Naive B cell (primary cell): Measurements from ENCODE around the gene ZNF444. TPM values are rescaled to one million over a fixed set of nuclear protein-coding genes. Genes with fewer than 3 reads are reported as not detected.
A peak's percentile ranks its signal among the peaks of the same experiment; 100 is the strongest.
"Not testable (repeated sequence)": the region's sequence is repeated elsewhere in the genome, so short reads cannot be mapped to it uniquely, and the experiment has no call there.

ENCODE experiments used
- ATAC-seq, 2 donors: fragments of 150-1000 bp; cut with Tn5 transposase; 2 replicates each; pipeline ENCODE4 v1.10.0; 2021; ENCODE audit warnings: low read depth in 2 of 2, mild to moderate bottlenecking in 2 of 2, moderate library complexity in 2 of 2
- DNase-seq: peaks from one replicate; pipeline ENCODE4 v3.0.0; 2022
- H3K27ac Mint-ChIP-seq, 6 donors: one replicate each; pipeline ENCODE4 v1.8.0; 2020 to 2022; ENCODE audit warnings: mild to moderate bottlenecking in 6 of 6, mixed read lengths in 6 of 6, moderate library complexity in 5 of 6, inconsistent platforms in 2 of 6
- H3K27me3 Mint-ChIP-seq, 3 donors: one replicate each; pipeline ENCODE4 v1.8.0; 2021 to 2022; ENCODE audit warnings: mixed read lengths in 3 of 3, mild to moderate bottlenecking in 1 of 3
- H3K36me3 Mint-ChIP-seq, 2 donors: one replicate each; pipeline ENCODE4 v1.8.0; 2020 to 2022; ENCODE audit warnings: mixed read lengths in 2 of 2, inconsistent platforms in 1 of 2, mild to moderate bottlenecking in 1 of 2
- H3K4me1 Mint-ChIP-seq, 3 donors: one replicate each; pipeline ENCODE4 v1.8.0; 2020 to 2022; ENCODE audit warnings: mixed read lengths in 3 of 3, inconsistent platforms in 1 of 3, mild to moderate bottlenecking in 1 of 3, moderate library complexity in 1 of 3
- H3K4me3 Mint-ChIP-seq, 8 donors: one replicate each; pipeline ENCODE4 v1.8.0; 2020 to 2022; ENCODE audit warnings: mild to moderate bottlenecking in 8 of 8, mixed read lengths in 8 of 8, moderate library complexity in 8 of 8, inconsistent platforms in 2 of 8
- H3K9me3 Mint-ChIP-seq, 7 donors: one replicate each; pipeline ENCODE4 v1.8.0; 2020 to 2022; ENCODE audit warnings: mixed read lengths in 7 of 7, mild to moderate bottlenecking in 5 of 7, inconsistent platforms in 2 of 7, moderate library complexity in 1 of 7
- polyA plus RNA-seq, 6 donors: library from polyadenylated mRNA; unstranded; fragments of 300-500 nt; fragmentation: Illumina TruSeq; gene quantifications; one replicate each; pipeline ENCODE4 v1.2.3, GENCODE V29; 2021; ENCODE audit warnings: low read depth in 6 of 6

Gene ZNF444
- polyA plus RNA-seq, 6 donors from 2014 or later: 9.7 to 24.6 (median 13.1) TPM

DNA sequence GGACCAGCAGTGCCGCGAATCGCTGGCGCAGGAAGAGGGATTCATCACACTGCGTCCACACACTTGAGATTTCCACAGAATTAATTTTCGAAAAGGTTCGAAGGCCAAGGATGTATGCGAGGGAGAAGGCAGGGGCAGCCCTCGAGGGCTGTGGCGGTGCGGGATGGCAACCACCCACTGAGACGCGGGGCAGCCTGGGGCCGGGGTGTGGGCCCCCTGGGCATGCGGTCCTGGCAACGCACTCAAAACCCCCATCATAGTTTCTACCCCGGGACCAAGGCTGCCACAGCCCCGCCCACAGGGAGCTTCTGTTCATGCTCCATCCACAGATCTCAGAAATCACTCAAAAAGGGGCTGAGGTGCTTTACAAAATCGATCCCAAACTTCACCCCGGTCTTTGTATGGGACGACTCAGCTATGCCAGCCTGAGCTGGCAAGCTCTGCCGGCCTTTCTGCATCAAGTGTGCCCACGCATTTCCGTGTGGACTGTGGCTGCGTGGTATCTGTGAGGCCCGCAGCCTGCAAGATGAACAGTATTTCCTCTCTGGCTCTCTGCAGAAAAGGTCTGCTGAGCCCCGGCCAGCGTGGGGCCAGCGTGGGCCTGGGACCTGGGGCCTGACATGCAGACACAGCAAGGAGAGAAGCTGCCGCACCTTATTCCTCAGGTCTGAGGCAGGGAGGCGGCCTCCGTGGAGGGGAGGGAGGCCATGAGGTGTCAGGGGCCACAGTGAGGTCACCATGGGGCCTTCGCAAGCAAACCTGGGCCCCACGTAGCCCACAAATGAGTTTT, 39.1 kb upstream of the ZNF444 start:
- Mint-ChIP-seq H3K9me3 (no peaks in the 10 kb centered on the region), H3K36me3 (peaks cover 0 to 7% of the 10 kb centered on the region in 2 donors), H3K4me3 (no peak overlapping the region), H3K27me3 (no peaks in the 10 kb centered on the region), H3K4me1 (peaks cover 21 to 26% (median 25%) of the 10 kb centered on the region in 3 donors), H3K27ac (peak overlapping the region in 4 of 6 donors; percentile 47 to 88 (median 70))
- no peak for DNase-seq
- no peak for ATAC-seq

DNA sequence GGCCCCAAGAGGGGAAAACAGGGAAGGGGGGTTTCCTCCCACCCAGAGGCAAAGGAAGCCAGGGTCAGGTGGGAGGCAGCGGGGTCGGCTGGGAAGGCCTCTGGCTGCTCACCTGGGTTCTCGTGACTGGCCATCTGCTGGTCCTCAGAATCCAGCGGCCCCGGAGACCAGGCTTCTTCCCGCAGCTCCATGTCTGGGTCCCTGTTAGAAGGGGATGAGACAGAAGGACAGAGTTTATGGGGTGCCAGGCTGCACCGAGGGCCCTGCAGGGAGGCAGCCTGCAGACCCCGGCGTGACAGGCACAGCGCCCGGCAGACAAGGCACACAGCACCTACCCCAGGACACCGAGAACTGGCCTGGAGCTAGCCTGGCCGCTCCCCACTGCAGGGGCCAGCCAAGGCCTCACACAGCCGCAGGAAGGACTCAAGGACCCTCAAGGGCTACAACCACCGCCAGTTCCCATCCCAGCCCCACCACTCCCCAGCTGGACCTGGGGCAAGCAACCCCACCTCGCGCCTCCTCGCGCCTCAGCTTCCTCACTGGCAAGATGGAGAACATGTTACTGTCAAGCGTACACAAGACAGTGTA, 38.0 kb upstream of the ZNF444 start:
- H3K27me3 Mint-ChIP-seq: no peaks in the 10 kb centered on the region
- H3K36me3 Mint-ChIP-seq: peaks cover 0 to 7% of the 10 kb centered on the region in 2 donors
- no peak for ATAC-seq
- peak overlapping the region in 2 of 8 donors; percentile 23 to 32 for H3K4me3 Mint-ChIP-seq
- H3K9me3 Mint-ChIP-seq: no peaks in the 10 kb centered on the region
- no peak for DNase-seq
- peak overlapping the region; percentile 65 to 88 (median 76) for H3K27ac Mint-ChIP-seq
- H3K4me1 Mint-ChIP-seq: peaks cover 29 to 38% (median 34%) of the 10 kb centered on the region in 3 donors

GRCh38 chr19:56104423-56104822, 36.7 kb upstream of the ZNF444 start:
- Mint-ChIP-seq H3K9me3 (no peaks in the 10 kb centered on the region), H3K4me1 (peaks cover 37 to 51% (median 47%) of the 10 kb centered on the region in 3 donors), H3K27me3 (no peaks in the 10 kb centered on the region), H3K36me3 (peaks cover 0 to 7% of the 10 kb centered on the region in 2 donors), H3K4me3 (peak overlapping the region in 2 of 8 donors; percentile 15 to 45), H3K27ac (peak overlapping the region; percentile 56 to 95 (median 92))
- ATAC-seq (no peak), DNase-seq (no peak)

GRCh38 chr19:56105090-56105701, 35.9 kb upstream of the ZNF444 start:
- H3K4me1 Mint-ChIP-seq: peaks cover 38 to 58% (median 50%) of the 10 kb centered on the region in 3 donors

GRCh38 chr19:56105831-56106396, 35.2 kb upstream of the ZNF444 start:
- ATAC-seq, H3K9me3 Mint-ChIP-seq, DNase-seq, H3K27me3 Mint-ChIP-seq, H3K36me3 Mint-ChIP-seq: not testable (repeated sequence)
- H3K4me3 Mint-ChIP-seq: peak overlapping the region in 6 of 8 donors; percentile 63 to 85 (median 74)
- H3K27ac Mint-ChIP-seq: peak overlapping the region; percentile 86 to 96 (median 94)
- H3K4me1 Mint-ChIP-seq: peaks cover 42 to 65% (median 58%) of the 10 kb centered on the region in 3 donors

More at GRCh38 chr19:56105090-56105701, 35.9 kb upstream of the ZNF444 start:
- ATAC-seq (peak; percentile 88 to 90), DNase-seq (peak; percentile 74)
- Mint-ChIP-seq H3K4me3 (peak overlapping the region; percentile 63 to 85 (median 76)), H3K27me3 (no peaks in the 10 kb centered on the region), H3K9me3 (no peaks in the 10 kb centered on the region), H3K27ac (peak overlapping the region; percentile 86 to 96 (median 92)), H3K36me3 (peaks cover 0 to 7% of the 10 kb centered on the region in 2 donors)

GRCh38 chr19:56106397-56106849, 34.7 kb upstream of the ZNF444 start:
- Mint-ChIP-seq H3K9me3 (no peaks in the 10 kb centered on the region), H3K4me1 (peaks cover 43 to 71% (median 63%) of the 10 kb centered on the region in 3 donors), H3K4me3 (peak overlapping the region in 4 of 8 donors; percentile 52 to 79 (median 66)), H3K36me3 (peaks cover 0 to 5% of the 10 kb centered on the region in 2 donors), H3K27ac (peak overlapping the region; percentile 72 to 96 (median 94)), H3K27me3 (no peaks in the 10 kb centered on the region)
- DNase-seq: no peak
- no peak for ATAC-seq

DNA sequence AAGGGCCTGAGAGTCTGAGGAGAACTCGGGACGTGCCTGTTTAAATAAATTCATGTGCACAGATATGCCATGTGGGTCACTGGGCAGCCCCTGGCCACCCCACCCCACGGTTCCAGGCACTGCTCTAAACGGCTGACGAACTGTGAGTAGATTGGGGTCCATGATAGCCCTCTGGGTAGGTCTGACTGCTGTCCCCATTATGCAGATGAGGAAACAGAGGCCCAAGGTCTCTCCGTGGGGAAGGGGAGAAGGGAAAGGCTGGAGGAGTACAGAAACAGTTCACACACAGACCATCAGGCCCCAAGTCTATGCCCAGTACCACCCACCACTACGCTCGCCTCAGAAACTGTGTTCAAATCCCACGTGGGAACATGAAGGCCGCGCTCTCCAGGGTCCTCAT, 34.1 kb upstream of the ZNF444 start:
- no peaks in the 10 kb centered on the region for H3K36me3 Mint-ChIP-seq
- peak overlapping the region in 5 of 8 donors; percentile 47 to 89 (median 62) for H3K4me3 Mint-ChIP-seq
- no peaks in the 10 kb centered on the region for H3K27me3 Mint-ChIP-seq
- DNase-seq (no peak), ATAC-seq (no peak)
- H3K27ac Mint-ChIP-seq: peak overlapping the region; percentile 76 to 96 (median 88)
- H3K9me3 Mint-ChIP-seq: no peaks in the 10 kb centered on the region
- peaks cover 47 to 73% (median 68%) of the 10 kb centered on the region in 3 donors for H3K4me1 Mint-ChIP-seq

DNA sequence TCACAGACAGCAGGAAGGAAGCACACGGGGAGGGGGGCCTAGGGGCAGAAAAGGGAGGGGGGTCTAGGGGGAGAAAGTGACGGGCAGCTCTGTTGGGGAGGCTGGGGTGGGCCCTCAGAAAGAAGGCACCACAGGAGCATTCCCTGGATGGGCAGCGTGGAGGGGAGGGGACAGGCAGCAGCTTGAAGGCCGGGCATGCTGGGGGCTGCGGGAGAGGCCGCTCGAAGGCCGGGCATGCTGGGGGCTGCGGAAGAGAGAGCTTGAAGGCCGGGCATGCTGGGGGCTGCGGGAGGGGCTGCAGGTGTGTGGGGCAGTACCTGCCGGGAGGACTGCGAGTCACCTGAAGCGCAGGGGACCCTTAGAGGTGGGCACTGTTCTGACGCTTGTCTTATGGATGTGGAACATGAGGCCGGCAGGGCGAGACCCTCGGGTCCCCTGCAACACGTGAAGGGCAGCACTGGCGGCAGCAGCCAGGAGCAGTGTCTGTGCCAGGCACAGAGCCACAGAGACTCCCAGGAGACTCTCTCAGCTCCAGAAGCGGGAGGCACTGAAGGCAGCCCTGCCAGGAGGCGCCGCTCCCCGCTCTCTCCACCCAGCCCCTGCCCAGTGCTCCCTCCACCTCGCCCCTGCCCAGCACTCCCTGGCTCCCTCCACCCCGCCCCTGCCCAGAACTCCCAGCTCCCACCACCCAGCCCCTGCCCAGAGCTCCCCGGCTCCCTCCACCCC, 33.3 kb upstream of the ZNF444 start:
- DNase-seq (no peak), ATAC-seq (no peak)
- Mint-ChIP-seq H3K4me1 (peaks cover 52 to 81% (median 76%) of the 10 kb centered on the region in 3 donors), H3K9me3 (no peaks in the 10 kb centered on the region), H3K27me3 (no peaks in the 10 kb centered on the region), H3K36me3 (no peaks in the 10 kb centered on the region), H3K27ac (peak overlapping the region in 5 of 6 donors; percentile 47 to 96 (median 81)), H3K4me3 (peak overlapping the region in 4 of 8 donors; percentile 1 to 52 (median 38))

DNA sequence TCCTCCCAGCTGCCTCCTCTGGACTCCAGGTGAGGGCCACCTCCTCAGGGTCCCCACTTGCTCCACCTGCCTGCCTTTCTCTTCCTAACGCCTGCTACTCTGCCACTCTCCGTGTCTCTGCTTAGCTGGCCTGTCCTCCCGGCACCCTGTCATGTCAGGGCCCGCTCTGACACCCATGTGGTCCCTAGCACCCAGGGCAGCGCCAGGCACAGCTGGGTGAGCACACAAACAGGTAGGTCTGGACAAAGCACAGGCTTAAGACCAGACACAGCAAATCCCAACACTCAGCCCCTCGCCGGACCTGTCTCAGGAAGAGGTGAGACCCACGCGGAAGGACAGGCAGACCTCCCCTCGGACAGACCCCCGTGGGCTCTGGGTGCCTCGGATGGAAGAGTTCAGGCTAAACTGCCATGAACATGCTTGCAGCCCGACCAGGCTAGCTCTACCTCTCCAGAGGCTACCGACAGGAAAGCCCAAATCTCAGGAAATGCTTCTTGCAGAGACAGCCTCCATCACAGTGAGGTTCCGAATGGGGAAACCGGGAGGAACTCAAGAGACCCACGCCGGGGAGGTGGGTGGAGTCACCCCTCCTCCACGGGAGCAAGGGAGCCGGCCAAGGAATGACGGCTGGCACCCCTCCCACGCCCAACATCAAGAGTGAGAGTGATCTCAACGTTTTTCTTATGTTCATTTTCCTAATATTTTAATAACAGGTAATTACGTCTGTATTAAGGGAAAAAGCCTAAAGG, 32.5 kb upstream of the ZNF444 start:
- H3K36me3 Mint-ChIP-seq: no peaks in the 10 kb centered on the region
- H3K4me3 Mint-ChIP-seq: peak overlapping the region in 7 of 8 donors; percentile 20 to 80 (median 55)
- H3K4me1 Mint-ChIP-seq: peaks cover 60 to 90% (median 85%) of the 10 kb centered on the region in 3 donors
- no peak for DNase-seq
- H3K27me3 Mint-ChIP-seq: no peaks in the 10 kb centered on the region
- H3K27ac Mint-ChIP-seq: peak overlapping the region in 5 of 6 donors; percentile 72 to 96 (median 95)
- ATAC-seq: no peak
- no peaks in the 10 kb centered on the region for H3K9me3 Mint-ChIP-seq

GRCh38 chr19:56109226-56109625, 31.9 kb upstream of the ZNF444 start:
- no peaks in the 10 kb centered on the region for H3K27me3 Mint-ChIP-seq
- peak overlapping the region; percentile 20 to 80 (median 58) for H3K4me3 Mint-ChIP-seq
- H3K36me3 Mint-ChIP-seq: no peaks in the 10 kb centered on the region
- H3K4me1 Mint-ChIP-seq: peaks cover 65 to 95% (median 91%) of the 10 kb centered on the region in 3 donors
- peak overlapping the region in 5 of 6 donors; percentile 30 to 95 (median 72) for H3K27ac Mint-ChIP-seq
- ATAC-seq (no peak), DNase-seq (peak; percentile 29)
- H3K9me3 Mint-ChIP-seq: no peaks in the 10 kb centered on the region

- Mint-ChIP-seq H3K9me3 (no peaks in the 10 kb centered on the region), H3K4me1 (peaks cover 66 to 96% (median 91%) of the 10 kb centered on the region in 3 donors), H3K27me3 (no peaks in the 10 kb centered on the region), H3K27ac (peak overlapping the region in 5 of 6 donors; percentile 57 to 98 (median 96)), H3K36me3 (no peaks in the 10 kb centered on the region), H3K4me3 (peak overlapping the region; percentile 36 to 90 (median 87))
- ATAC-seq (no peak), DNase-seq (no peak)
Observed at GRCh38 chr19:56110515-56111448, 30.3 kb upstream of the ZNF444 start.
